ENCODE measurements around the gene C1D. TPM values are rescaled to one million over a fixed set of nuclear protein-coding genes. Genes with fewer than 3 reads are reported as not detected.

The C1D gene
- total RNA-seq, 4 donors from 2014 or later: 16.4 to 45.6 (median 38.4) TPM

DNA sequence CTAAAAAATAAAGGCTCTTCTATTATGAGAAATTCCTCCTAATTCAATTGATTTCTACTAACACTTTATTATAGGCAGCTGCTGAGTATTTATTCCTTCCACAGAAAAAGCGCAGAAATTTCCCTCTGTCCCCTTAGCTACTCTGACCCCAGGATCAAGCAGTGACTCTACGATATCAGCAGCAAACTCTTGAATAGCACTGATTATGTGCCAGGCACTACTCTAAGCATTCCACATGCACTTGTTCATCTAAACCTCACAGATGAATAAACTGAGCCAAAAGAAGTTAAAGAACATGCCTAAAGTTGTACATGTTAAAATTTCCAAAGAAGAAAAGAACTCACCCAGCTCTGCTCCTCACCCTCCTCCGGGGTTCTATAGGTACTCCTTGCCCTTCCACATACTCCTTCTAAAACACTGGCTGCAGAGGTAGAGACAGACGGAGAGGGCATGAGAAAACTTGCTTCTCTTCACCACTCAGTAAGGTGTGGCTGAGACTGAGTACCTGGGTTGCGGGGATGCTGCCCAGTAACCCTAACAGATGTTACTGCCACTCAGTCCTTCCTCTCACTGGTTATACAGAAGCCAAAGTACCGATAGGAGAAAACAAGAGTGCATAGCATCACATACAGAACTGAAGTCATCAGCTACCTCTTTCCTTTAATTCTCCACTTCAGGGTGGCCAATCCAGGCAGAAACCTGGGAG lies 9.9 kb downstream of the C1D start:
- TF ChIP-seq, protein P1, sequence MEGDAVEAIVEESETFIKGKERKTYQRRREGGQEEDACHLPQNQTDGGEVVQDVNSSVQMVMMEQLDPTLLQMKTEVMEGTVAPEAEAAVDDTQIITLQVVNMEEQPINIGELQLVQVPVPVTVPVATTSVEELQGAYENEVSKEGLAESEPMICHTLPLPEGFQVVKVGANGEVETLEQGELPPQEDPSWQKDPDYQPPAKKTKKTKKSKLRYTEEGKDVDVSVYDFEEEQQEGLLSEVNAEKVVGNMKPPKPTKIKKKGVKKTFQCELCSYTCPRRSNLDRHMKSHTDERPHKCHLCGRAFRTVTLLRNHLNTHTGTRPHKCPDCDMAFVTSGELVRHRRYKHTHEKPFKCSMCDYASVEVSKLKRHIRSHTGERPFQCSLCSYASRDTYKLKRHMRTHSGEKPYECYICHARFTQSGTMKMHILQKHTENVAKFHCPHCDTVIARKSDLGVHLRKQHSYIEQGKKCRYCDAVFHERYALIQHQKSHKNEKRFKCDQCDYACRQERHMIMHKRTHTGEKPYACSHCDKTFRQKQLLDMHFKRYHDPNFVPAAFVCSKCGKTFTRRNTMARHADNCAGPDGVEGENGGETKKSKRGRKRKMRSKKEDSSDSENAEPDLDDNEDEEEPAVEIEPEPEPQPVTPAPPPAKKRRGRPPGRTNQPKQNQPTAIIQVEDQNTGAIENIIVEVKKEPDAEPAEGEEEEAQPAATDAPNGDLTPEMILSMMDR (IDR thresholded peaks at IDR 0.05; ENCODE audit: low read depth): no peak

DNA sequence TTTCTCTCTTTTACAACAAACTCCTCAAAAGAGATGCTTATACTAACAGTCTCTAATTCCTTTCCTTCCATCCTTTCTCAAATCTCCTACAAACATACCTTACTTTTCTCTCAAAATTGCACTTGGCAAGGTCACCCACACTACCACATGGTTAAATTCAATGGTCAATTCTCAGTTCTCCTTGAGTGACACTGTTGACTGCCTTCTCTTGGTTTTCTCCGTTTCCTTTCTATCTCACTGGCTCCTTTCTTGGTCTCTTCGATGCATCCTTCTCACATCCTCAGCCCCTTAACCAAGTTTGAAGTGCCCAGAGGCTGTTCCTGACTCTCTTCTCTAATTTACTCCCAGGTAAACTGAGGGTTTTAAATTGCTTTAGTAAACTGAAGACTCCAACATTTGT lies 12.5 kb downstream of the C1D start:
- TF ChIP-seq, protein P1 (IDR thresholded peaks at IDR 0.05; ENCODE audit: low read depth): no peak

DNA sequence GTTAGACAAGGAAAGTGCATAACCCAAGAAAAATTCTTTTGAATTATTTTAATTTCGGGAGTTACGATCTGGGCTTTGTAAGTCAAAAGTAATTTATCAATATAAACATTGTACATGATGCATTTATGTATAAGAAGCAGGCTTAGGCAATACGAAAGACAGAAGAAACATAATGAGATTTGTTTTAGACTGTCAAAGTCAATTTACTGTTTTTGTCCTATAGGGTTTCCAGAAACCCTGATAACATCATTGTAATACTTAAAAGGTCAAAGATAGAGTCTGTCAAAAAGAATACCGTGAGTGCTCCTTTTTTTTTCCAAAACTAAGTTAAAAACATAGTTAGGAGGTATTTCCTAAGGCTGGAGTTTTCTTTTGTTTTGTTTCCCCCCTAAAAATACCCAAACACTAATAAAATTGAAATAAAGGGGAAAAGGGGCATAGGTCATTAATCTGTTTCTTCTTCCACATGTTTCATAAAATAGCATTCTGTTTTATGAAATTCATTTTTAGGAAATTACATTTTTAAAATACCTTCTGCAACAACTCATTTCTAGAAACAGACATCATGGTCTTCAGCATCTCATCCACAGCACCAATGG lies 16.1 kb downstream of the C1D start:
- TF ChIP-seq, protein P1 (IDR thresholded peaks at IDR 0.05; ENCODE audit: low read depth): no peak

DNA sequence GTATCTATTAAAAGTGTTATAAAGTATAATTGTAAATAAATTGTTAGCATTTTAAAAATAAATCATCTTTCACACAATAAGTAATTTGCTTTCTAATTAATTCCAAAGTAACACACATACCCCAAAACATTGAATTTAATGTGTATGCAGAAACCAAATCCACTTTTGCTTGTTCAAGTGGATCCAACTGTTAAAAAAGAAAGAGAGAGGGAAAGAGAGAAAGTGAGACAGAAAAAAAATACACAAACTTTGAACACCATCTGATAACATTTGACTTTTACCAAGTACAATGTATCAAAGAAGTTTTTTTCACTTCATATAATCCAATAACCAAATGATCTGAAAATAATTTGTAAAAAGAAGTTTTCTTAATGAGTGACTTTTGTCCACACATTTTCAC lies 16.6 kb downstream of the C1D start:
- TF ChIP-seq, protein P1 (IDR thresholded peaks at IDR 0.05; ENCODE audit: low read depth): no peak

DNA sequence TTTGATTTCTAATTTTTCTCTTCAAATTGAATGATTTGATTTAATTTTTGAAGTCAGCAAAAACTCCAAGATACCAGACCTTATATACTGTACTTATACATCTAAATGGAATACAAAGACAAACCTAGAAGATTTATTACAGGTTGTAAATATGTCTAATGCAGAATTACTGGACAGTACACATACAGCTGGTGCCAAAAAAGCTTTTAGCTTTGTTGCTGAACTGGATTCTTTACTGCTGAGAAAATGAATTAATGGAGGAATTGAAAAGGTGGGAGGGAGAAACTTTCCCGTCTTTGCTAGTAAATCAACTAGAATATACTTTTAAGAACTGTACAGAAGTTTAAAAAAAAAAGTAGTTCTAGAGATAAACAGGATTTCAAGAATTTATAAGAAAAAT lies 17.5 kb downstream of the C1D start:
- TF ChIP-seq, protein P1 (IDR thresholded peaks at IDR 0.05; ENCODE audit: low read depth): no peak

DNA sequence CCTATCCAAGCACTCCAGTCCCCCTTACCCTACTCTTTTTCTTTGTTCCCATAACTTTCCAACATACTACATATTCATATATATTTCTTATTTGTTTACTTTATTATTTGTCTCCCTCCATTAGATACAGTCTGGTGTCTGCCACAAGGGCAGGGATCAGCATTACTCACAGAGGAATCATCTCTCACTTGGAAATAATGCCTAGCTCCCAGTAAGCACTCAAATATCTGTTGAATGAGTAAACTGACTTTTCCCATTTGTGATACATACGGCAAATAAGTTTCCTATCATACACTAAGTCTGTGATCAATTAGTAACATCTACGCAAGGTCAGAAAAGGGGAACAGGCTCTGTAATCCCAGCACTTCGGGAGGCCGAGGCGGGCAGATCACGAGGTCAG lies 18.7 kb downstream of the C1D start:
- TF ChIP-seq, protein P1 (IDR thresholded peaks at IDR 0.05; ENCODE audit: low read depth): no peak

DNA sequence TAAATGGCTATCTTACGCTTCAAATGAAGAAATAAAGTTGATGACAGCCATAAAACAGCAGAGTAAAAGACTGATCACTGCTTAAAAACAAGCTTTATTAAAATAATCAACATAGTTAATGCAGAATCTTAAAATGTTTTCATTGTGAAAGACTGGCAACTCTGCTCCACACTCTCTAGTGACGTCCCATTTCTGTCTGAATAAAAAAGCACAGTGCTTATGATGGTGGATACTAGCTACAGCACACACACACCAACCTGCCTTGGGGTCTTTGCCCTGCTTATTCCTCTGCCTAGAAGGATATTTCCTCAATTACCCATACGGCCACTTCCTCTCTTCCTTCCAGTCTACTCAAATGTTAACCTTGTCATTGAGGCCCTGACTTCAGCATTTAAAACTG lies 19.1 kb downstream of the C1D start:
- TF ChIP-seq, protein P1 (IDR thresholded peaks at IDR 0.05; ENCODE audit: low read depth): no peak

Measured in subcutaneous adipose tissue (tissue), 4 donors.